ENCODE data around the gene MRM3.

The MRM3 gene

GRCh38 chr17:836151-836550 is 54.0 kb downstream of the MRM3 start:
- H3K9me3 ChIP-seq (ENCODE audit: control insufficient read depth in 1 of 2, low read length in 2 of 2) = no peaks in the 10 kb centered on the region
- H3K36me3 ChIP-seq (ENCODE audit: control insufficient read depth in 1 of 2, insufficient read depth in 2 of 2, low read length in 2 of 2) = no peaks in the 10 kb centered on the region
- H3K27me3 ChIP-seq (ENCODE audit: control insufficient read depth in 1 of 2, insufficient read depth in 2 of 2, low read length in 2 of 2) = no peaks in the 10 kb centered on the region
- H3K9ac ChIP-seq (ENCODE audit: low read depth in 1 of 2, low read length in 2 of 2) = no peak overlapping the region
- H3K27ac ChIP-seq (ENCODE audit: low read depth, low read length) = no peak overlapping the region
- no peaks in the 10 kb centered on the region for H3K4me1 ChIP-seq (ENCODE audit: control insufficient read depth in 1 of 2, insufficient read depth in 2 of 2, low read length in 2 of 2)
- no peak overlapping the region for H3K4me3 ChIP-seq (ENCODE audit: low read depth in 1 of 2, low read length in 2 of 2)

GRCh38 chr17:838486-838885 is 56.3 kb downstream of the MRM3 start:
- no peaks in the 10 kb centered on the region for H3K9me3 ChIP-seq (ENCODE audit: control insufficient read depth in 1 of 2, low read length in 2 of 2)
- no peak overlapping the region for H3K27ac ChIP-seq (ENCODE audit: low read depth, low read length)
- H3K4me3 ChIP-seq (ENCODE audit: low read depth in 1 of 2, low read length in 2 of 2) = no peak overlapping the region
- H3K4me1 ChIP-seq (ENCODE audit: control insufficient read depth in 1 of 2, insufficient read depth in 2 of 2, low read length in 2 of 2) = no peaks in the 10 kb centered on the region
- no peaks in the 10 kb centered on the region for H3K36me3 ChIP-seq (ENCODE audit: control insufficient read depth in 1 of 2, insufficient read depth in 2 of 2, low read length in 2 of 2)
- no peak overlapping the region for H3K9ac ChIP-seq (ENCODE audit: low read depth in 1 of 2, low read length in 2 of 2)
- no peaks in the 10 kb centered on the region for H3K27me3 ChIP-seq (ENCODE audit: control insufficient read depth in 1 of 2, insufficient read depth in 2 of 2, low read length in 2 of 2)

GRCh38 chr17:841313-841712 is 59.2 kb downstream of the MRM3 start:
- Histone ChIP-seq H3K9ac (ENCODE audit: low read depth in 1 of 2, low read length in 2 of 2) (no peak overlapping the region), H3K4me3 (ENCODE audit: low read depth in 1 of 2, low read length in 2 of 2) (no peak overlapping the region), H3K36me3 (ENCODE audit: control insufficient read depth in 1 of 2, insufficient read depth in 2 of 2, low read length in 2 of 2) (no peaks in the 10 kb centered on the region), H3K4me1 (ENCODE audit: control insufficient read depth in 1 of 2, insufficient read depth in 2 of 2, low read length in 2 of 2) (no peaks in the 10 kb centered on the region), H3K27ac (ENCODE audit: low read depth, low read length) (no peak overlapping the region), H3K9me3 (ENCODE audit: control insufficient read depth in 1 of 2, low read length in 2 of 2) (no peaks in the 10 kb centered on the region), H3K27me3 (ENCODE audit: control insufficient read depth in 1 of 2, insufficient read depth in 2 of 2, low read length in 2 of 2) (peaks cover 0 to 4% of the 10 kb centered on the region in 2 donors)

All from duodenal mucosa (tissue), 2 donors.